Smooth muscle cell (in vitro differentiated cells): ENCODE measurements around the gene RAB5B. TPM values are rescaled to one million over a fixed set of nuclear protein-coding genes. Genes with fewer than 3 reads are reported as not detected.

Experiments used
- DNase-seq: peaks from one replicate; lab custom pipeline; 2025; ENCODE audit not compliant: unreplicated experiment; lab: John Stamatoyannopoulos, UW
- H2AFZ ChIP-seq: fragments of 200-600 bp; sonication (generic); 2 replicates; pipeline ENCODE4 v1.6.0; 2016; ENCODE audit warnings: antibody characterized with exemption, low read depth, mild to moderate bottlenecking
- H3F3A ChIP-seq: fragments of 200-600 bp; sonication (generic); 2 replicates; pipeline ENCODE4 v1.6.0; 2017; ENCODE audit warnings: antibody characterized with exemption, low read depth
- H3K27ac ChIP-seq: fragments of 200-600 bp; sonication (generic); 2 replicates; pipeline ENCODE4 v1.5.1; 2016; ENCODE audit warnings: low read depth, mild to moderate bottlenecking
- H3K27me3 ChIP-seq: fragments of 200-600 bp; sonication (generic); 2 replicates; pipeline ENCODE4 v1.6.1; 2016; ENCODE audit warnings: low read depth, mild to moderate bottlenecking
- H3K36me3 ChIP-seq: fragments of 200-600 bp; sonication (generic); 2 replicates; pipeline ENCODE4 v1.5.1; 2016; ENCODE audit warnings: low read depth
- H3K4me1 ChIP-seq: fragments of 200-600 bp; sonication (generic); 2 replicates; pipeline ENCODE4 v1.5.1; 2016; ENCODE audit warnings: low read depth
- H3K4me2 ChIP-seq: fragments of 200-600 bp; sonication (generic); 2 replicates; pipeline ENCODE4 v1.6.0; 2016; ENCODE audit warnings: mild to moderate bottlenecking
- H3K4me3 ChIP-seq: fragments of 200-600 bp; sonication (generic); 2 replicates; pipeline ENCODE4 v1.5.1; 2016; ENCODE audit warnings: mild to moderate bottlenecking
- H3K79me2 ChIP-seq: fragments of 200-600 bp; sonication (generic); 2 replicates; pipeline ENCODE4 v1.6.0; 2016; ENCODE audit warnings: low read depth, mild to moderate bottlenecking
- H3K9ac ChIP-seq: fragments of 200-600 bp; sonication (generic); 2 replicates; pipeline ENCODE4 v1.6.0; 2016; ENCODE audit warnings: low read depth
- H3K9me3 ChIP-seq: fragments of 200-600 bp; sonication (generic); replicated peaks from 2 replicates; pipeline ENCODE4 v1.5.1; 2016; ENCODE audit warnings: low read depth
- H4K20me1 ChIP-seq: fragments of 200-600 bp; sonication (generic); 2 replicates; pipeline ENCODE4 v1.6.0; 2016; ENCODE audit warnings: low read depth
- WGBS: methylation state at CpG from one replicate; pipeline ENCODE4 v1.1.7; 2016; ENCODE audit warnings: low lambda C conversion rate; 5-methylcytosine and 5-hydroxymethylcytosine counted together
- polyA plus RNA-seq: library from polyadenylated mRNA; unstranded; fragments of >200 nt; fragmentation: Nextera tagmentation; extraction: Ambion mirVana; gene quantifications from 2 replicates; pipeline ENCODE4 v1.2.1, GENCODE V29; 2016
- total RNA-seq: library from RNA; depleted of rRNA; stranded (reverse); fragments of >200 nt; gene quantifications from 2 replicates; pipeline ENCODE4 v1.2.3, GENCODE V29; 2014
- TF ChIP-seq, protein P1 (sequence below): fragments of 200-600 bp; sonication (generic); IDR thresholded peaks from 2 replicates; pipeline ENCODE4 v1.5.1; 2017; ENCODE audit warnings: borderline replicate concordance, mild to moderate bottlenecking, antibody characterized with exemption; ENCODE audit not compliant: insufficient read depth, poor library complexity, severe bottlenecking

The RAB5B gene
- total and polyA plus RNA-seq, 2 experiments from 2014 or later: 77.2 to 81.9 TPM

DNA sequence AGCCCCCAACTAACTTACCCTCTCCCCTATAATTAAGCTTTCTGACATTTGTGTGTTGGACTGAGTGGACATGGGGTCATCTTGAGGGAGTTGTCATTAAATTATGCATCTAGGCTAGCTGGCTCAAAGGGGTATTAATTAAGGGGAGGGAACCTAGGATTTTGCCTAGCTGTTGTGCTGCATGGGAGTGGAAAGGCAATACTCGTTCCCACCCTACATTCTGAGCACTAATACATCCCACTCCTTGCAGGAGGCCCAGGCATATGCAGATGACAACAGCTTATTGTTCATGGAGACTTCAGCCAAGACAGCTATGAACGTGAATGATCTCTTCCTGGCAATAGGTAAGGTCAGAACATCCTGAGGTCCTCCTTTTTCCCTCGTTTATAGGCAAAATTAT is 17.2 kb downstream of the RAB5B start:
- H3K79me2 ChIP-seq: no peaks in the 10 kb centered on the region
- H3K36me3 ChIP-seq: no peaks in the 10 kb centered on the region
- WGBS: 95% methylated on average over 3 of the region's 3 CpGs

DNA sequence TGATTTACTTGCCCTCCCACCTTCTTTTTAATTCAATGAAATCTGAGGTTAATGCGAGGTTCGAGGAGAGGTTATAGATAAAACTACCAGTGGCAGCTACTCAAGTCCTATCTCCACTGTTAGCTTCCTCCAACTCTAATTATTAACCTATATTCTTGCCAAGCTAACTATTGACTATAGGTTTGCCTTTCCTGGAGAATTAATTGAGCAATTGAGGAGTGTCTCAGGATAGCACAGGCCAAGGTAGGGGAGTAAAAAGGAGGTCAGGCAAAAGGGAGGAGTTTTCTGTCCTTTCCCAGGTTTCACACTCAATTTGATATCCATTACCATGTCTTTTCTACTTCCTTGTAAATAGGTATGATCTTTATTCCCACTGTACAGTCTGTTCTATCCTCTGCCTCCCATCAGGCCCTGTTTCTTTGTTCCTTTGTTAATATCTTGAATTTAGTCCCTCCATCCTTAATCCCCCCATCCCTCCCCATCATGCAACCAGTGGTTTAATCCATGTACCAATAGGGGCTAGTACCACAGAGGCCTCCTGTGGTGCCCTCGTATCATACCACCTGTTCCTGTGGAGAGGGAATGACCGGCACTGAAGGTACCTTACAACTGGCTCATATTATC is 19.5 kb downstream of the RAB5B start:
- H3K27ac ChIP-seq: no peak overlapping the region
- peaks cover 5% of the 10 kb centered on the region for H3K79me2 ChIP-seq
- peaks cover 5% of the 10 kb centered on the region for H3K4me1 ChIP-seq
- no peaks in the 10 kb centered on the region for H3K36me3 ChIP-seq
- H3K9ac ChIP-seq: no peak overlapping the region
- H4K20me1 ChIP-seq: no peaks in the 10 kb centered on the region
- no peaks in the 10 kb centered on the region for H3K27me3 ChIP-seq
- WGBS: 92% methylated on average over 4 of the region's 4 CpGs
- no peak overlapping the region for H3K4me3 ChIP-seq
- no peak for DNase-seq
- H3K4me2 ChIP-seq: no peak overlapping the region
- no peak overlapping the region for H2AFZ ChIP-seq
- peaks cover 9% of the 10 kb centered on the region for H3F3A ChIP-seq
- H3K9me3 ChIP-seq: no peaks in the 10 kb centered on the region
- TF ChIP-seq, protein P1, sequence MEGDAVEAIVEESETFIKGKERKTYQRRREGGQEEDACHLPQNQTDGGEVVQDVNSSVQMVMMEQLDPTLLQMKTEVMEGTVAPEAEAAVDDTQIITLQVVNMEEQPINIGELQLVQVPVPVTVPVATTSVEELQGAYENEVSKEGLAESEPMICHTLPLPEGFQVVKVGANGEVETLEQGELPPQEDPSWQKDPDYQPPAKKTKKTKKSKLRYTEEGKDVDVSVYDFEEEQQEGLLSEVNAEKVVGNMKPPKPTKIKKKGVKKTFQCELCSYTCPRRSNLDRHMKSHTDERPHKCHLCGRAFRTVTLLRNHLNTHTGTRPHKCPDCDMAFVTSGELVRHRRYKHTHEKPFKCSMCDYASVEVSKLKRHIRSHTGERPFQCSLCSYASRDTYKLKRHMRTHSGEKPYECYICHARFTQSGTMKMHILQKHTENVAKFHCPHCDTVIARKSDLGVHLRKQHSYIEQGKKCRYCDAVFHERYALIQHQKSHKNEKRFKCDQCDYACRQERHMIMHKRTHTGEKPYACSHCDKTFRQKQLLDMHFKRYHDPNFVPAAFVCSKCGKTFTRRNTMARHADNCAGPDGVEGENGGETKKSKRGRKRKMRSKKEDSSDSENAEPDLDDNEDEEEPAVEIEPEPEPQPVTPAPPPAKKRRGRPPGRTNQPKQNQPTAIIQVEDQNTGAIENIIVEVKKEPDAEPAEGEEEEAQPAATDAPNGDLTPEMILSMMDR: no peak

More for the DNA sequence above, 17.2 kb downstream of the RAB5B start:
- Histone ChIP-seq H3K9ac (no peak overlapping the region), H3K4me3 (no peak overlapping the region), H3F3A (peaks cover 3% of the 10 kb centered on the region), H3K27ac (no peak overlapping the region), H3K4me2 (no peak overlapping the region), H3K9me3 (no peaks in the 10 kb centered on the region), H4K20me1 (peaks cover 3% of the 10 kb centered on the region), H3K4me1 (no peaks in the 10 kb centered on the region), H2AFZ (no peak overlapping the region), H3K27me3 (no peaks in the 10 kb centered on the region)
- TF ChIP-seq, protein P1: no peak
- no peak for DNase-seq

DNA sequence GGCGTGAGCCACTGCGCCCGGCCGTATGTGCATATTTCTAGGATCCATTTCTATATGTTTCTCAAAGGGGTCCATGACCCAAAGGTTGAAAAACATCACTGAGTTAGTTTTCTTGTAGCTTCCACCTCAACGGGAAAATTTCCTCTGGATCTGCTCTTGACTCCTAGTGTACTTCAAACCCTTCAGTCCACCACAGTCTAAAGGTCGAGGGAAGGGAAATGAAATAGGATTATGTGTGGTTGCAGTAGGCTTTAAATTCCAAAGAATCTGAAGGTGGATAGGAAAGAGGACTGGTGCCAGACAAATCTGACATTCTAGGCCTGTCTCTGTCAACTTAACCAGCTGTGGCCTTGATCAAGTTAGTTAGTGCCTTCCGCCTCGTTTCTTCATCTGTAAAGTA is 21.5 kb downstream of the RAB5B start:
- H3K9me3 ChIP-seq: no peaks in the 10 kb centered on the region
- peaks cover 9% of the 10 kb centered on the region for H3F3A ChIP-seq
- no peak overlapping the region for H3K9ac ChIP-seq
- H3K36me3 ChIP-seq: no peaks in the 10 kb centered on the region
- peaks cover 5% of the 10 kb centered on the region for H3K79me2 ChIP-seq
- TF ChIP-seq, protein P1: peak; percentile 2
- DNase-seq: no peak
- H2AFZ ChIP-seq: no peak overlapping the region
- H4K20me1 ChIP-seq: no peaks in the 10 kb centered on the region
- no peak overlapping the region for H3K4me3 ChIP-seq
- 92% methylated on average over 8 of the region's 8 CpGs for WGBS
- no peaks in the 10 kb centered on the region for H3K27me3 ChIP-seq
- no peak overlapping the region for H3K4me2 ChIP-seq
- peaks cover 5% of the 10 kb centered on the region for H3K4me1 ChIP-seq
- peak overlapping the region; percentile 15 for H3K27ac ChIP-seq

DNA sequence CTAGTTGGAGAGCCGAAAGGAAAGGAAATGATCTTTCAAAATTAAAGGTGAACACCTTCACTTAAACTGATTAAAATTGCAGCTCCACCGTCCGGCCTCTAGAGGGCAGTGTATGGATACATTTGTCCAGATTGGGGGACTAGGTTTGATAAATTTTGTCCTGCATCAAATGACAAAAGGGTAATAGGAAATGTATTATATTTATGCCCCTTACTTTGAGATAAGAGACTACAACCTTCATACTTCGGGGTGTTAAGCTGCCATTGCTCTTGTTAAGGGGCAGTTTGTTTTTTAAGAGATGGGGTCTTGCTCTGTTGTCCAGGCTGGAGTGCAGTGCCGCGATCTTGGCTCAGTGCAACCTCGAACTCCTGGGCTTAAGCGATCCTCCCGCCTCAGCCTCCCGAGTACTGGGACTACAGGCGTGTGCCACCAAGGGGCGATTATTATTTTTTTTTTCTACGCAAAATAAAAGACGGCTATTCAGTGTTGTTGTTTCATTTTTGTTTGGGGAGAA is 22.4 kb downstream of the RAB5B start:
- H3K27ac ChIP-seq: peak overlapping the region; percentile 24
- no peak overlapping the region for H3K9ac ChIP-seq

More for the DNA sequence above, 22.4 kb downstream of the RAB5B start:
- DNase-seq: no peak
- Histone ChIP-seq H3F3A (peaks cover 9% of the 10 kb centered on the region), H3K4me3 (peak overlapping the region; percentile 79), H3K36me3 (no peaks in the 10 kb centered on the region), H2AFZ (no peak overlapping the region), H3K27me3 (no peaks in the 10 kb centered on the region), H3K79me2 (peaks cover 5% of the 10 kb centered on the region), H3K4me1 (peaks cover 5% of the 10 kb centered on the region), H3K4me2 (peak overlapping the region; percentile 94), H4K20me1 (no peaks in the 10 kb centered on the region), H3K9me3 (no peaks in the 10 kb centered on the region)
- TF ChIP-seq, protein P1: peak; percentile 89
- 71% methylated on average over 14 of the region's 14 CpGs for WGBS
